HEK293 (cell line): ENCODE data around the gene SBNO2.

Source experiments
- CTCF ChIA-PET: fragments of 350-600 bp; formaldehyde crosslinking; extraction: SDS; loops from one replicate; lab custom pipeline; 2021; ENCODE audit warnings: antibody characterized with exemption; lab: Yijun Ruan, JAX
- POLR2A ChIA-PET: fragments of 300-600 bp; formaldehyde crosslinking; extraction: SDS; loops from one replicate; lab custom pipeline; 2020; ENCODE audit warnings: antibody characterized with exemption, inconsistent platforms; lab: Yijun Ruan, JAX
- H3K27ac ChIP-seq: fragments of 200-500 bp; sonication (Bioruptor generic); 2 replicates; pipeline ENCODE4 v1.5.1; 2014; ENCODE audit warnings: low read depth, low read length, control low read depth, inconsistent platforms; ENCODE audit errors: extremely low read depth
- H3K36me3 ChIP-seq, 2 experiments: fragments of 200-500 bp in 1 of 2; sonication (Bioruptor generic) in 1 of 2; 1 replicate in 1 of 2; 2 replicates in 1 of 2; pipeline ENCODE4 v1.5.1; 2014 to 2017; ENCODE audit warnings: inconsistent platforms in 2 of 2, low read length in 2 of 2; ENCODE audit not compliant: control insufficient read depth in 2 of 2, insufficient read depth in 1 of 2
- H3K4me1 ChIP-seq: fragments of 200-500 bp; sonication (Bioruptor generic); 2 replicates; pipeline ENCODE4 v1.5.1; 2014; ENCODE audit warnings: mild to moderate bottlenecking, low read length, inconsistent platforms; ENCODE audit not compliant: control insufficient read depth, insufficient read depth
- H3K4me3 ChIP-seq: 2 replicates; pipeline ENCODE4 v1.5.1; 2011; ENCODE audit warnings: low read depth, mild to moderate bottlenecking, control low read depth, low read length, moderate library complexity
- H3K9me3 ChIP-seq: fragments of 200-500 bp; sonication (Bioruptor generic); 2 replicates; pipeline ENCODE4 v1.5.1; 2014; ENCODE audit warnings: low read depth, low read length, inconsistent platforms; ENCODE audit not compliant: control insufficient read depth, insufficient read depth
- KLF9 ChIP-seq: fragments of 450-650 bp; formaldehyde crosslinking; IDR thresholded peaks from 2 replicates; pipeline ENCODE4 v1.5.1; 2016; ENCODE audit warnings: missing biosample characterization, missing genetic modification characterization, low read depth
- SCRT1 ChIP-seq: fragments of 450-650 bp; formaldehyde crosslinking; IDR thresholded peaks from 2 replicates; pipeline ENCODE4 v1.5.1; 2016; ENCODE audit warnings: missing biosample characterization, missing genetic modification characterization, borderline replicate concordance
- SCRT2 ChIP-seq: fragments of 450-650 bp; formaldehyde crosslinking; IDR thresholded peaks from 2 replicates; pipeline ENCODE4 v1.5.1; 2016; ENCODE audit warnings: missing biosample characterization, missing genetic modification characterization
- TRIM28 ChIP-seq: IDR thresholded peaks from 2 replicates; pipeline ENCODE4 v1.6.1; 2011; ENCODE audit warnings: low read length, control low read depth, borderline replicate concordance
- WT1 ChIP-seq: fragments of 450-650 bp; formaldehyde crosslinking; IDR thresholded peaks from 2 replicates; pipeline ENCODE4 v1.5.1; 2016; ENCODE audit warnings: missing biosample characterization, missing genetic modification characterization
- YY1 ChIP-seq: fragments of 450-650 bp; formaldehyde crosslinking; IDR thresholded peaks from 2 replicates; pipeline ENCODE4 v1.5.1; 2018; ENCODE audit warnings: missing biosample characterization, missing genetic modification characterization
- ZBTB49 ChIP-seq: fragments of 450-650 bp; formaldehyde crosslinking; IDR thresholded peaks from 2 replicates; pipeline ENCODE4 v1.5.1; 2016; ENCODE audit warnings: missing biosample characterization, missing genetic modification characterization, low read depth
- ZBTB7A ChIP-seq: fragments of 450-650 bp; formaldehyde crosslinking; IDR thresholded peaks from 2 replicates; pipeline ENCODE4 v1.5.1; 2016; ENCODE audit warnings: low read depth, missing biosample characterization, missing genetic modification characterization
- ZEB2 ChIP-seq: fragments of 450-650 bp; formaldehyde crosslinking; IDR thresholded peaks from 2 replicates; pipeline ENCODE4 v1.5.1; 2016; ENCODE audit warnings: missing biosample characterization, missing genetic modification characterization
- ZNF19 ChIP-seq: fragments of 450-650 bp; formaldehyde crosslinking; IDR thresholded peaks from 2 replicates; pipeline ENCODE4; 2016; ENCODE audit warnings: missing biosample characterization, missing genetic modification characterization, low read depth
- ZNF221 ChIP-seq: fragments of 450-650 bp; formaldehyde crosslinking; IDR thresholded peaks from 2 replicates; pipeline ENCODE4 v1.5.1; 2017; ENCODE audit warnings: missing biosample characterization, missing genetic modification characterization, borderline replicate concordance
- ZNF266 ChIP-seq: fragments of 450-650 bp; formaldehyde crosslinking; IDR thresholded peaks from 2 replicates; pipeline ENCODE4 v1.5.1; 2016; ENCODE audit warnings: missing biosample characterization, missing genetic modification characterization, low read depth
- ZNF48 ChIP-seq: fragments of 450-650 bp; formaldehyde crosslinking; IDR thresholded peaks from 2 replicates; pipeline ENCODE4 v1.5.1; 2016; ENCODE audit warnings: missing biosample characterization, missing genetic modification characterization
- ZNF501 ChIP-seq: fragments of 450-650 bp; formaldehyde crosslinking; IDR thresholded peaks from 2 replicates; pipeline ENCODE4 v1.5.1; 2016; ENCODE audit warnings: missing biosample characterization, missing genetic modification characterization
- ZNF548 ChIP-seq: fragments of 450-650 bp; formaldehyde crosslinking; IDR thresholded peaks from 2 replicates; pipeline ENCODE4 v1.5.1; 2016; ENCODE audit warnings: missing biosample characterization, missing genetic modification characterization
- ZNF600 ChIP-seq: fragments of 450-650 bp; formaldehyde crosslinking; IDR thresholded peaks from 2 replicates; pipeline ENCODE4 v1.5.1; 2016; ENCODE audit warnings: missing biosample characterization, missing genetic modification characterization
- ZNF623 ChIP-seq: fragments of 450-650 bp; formaldehyde crosslinking; IDR thresholded peaks from 2 replicates; pipeline ENCODE4 v1.5.1; 2016; ENCODE audit warnings: missing biosample characterization, missing genetic modification characterization
- ZNF664 ChIP-seq: fragments of 450-650 bp; formaldehyde crosslinking; IDR thresholded peaks from 2 replicates; pipeline ENCODE4 v1.5.1; 2016; ENCODE audit warnings: missing biosample characterization, missing genetic modification characterization
- TF ChIP-seq, protein P1 (sequence below): fragments of 450-650 bp; formaldehyde crosslinking; IDR thresholded peaks from 2 replicates; pipeline ENCODE4 v1.5.1; 2016; ENCODE audit warnings: missing biosample characterization, missing genetic modification characterization
- TF ChIP-seq, protein P2 (sequence below): fragments of 450-650 bp; formaldehyde crosslinking; IDR thresholded peaks from 2 replicates; pipeline ENCODE4 v1.5.1; 2016; ENCODE audit warnings: missing biosample characterization, missing genetic modification characterization
- TF ChIP-seq, protein P3 (sequence below): fragments of 450-650 bp; formaldehyde crosslinking; IDR thresholded peaks from 2 replicates; pipeline ENCODE4 v1.5.1; 2016; ENCODE audit warnings: missing biosample characterization, missing genetic modification characterization

Gene SBNO2

GRCh38 chr19:1082928-1083816 lies 90.9 kb downstream of the SBNO2 start:
- POLR2A ChIA-PET = interaction anchor here (0.9 to 2.9 kb wide), 7 partner anchors 11 to 186 kb away, joined by 3 to 16 read pairs (median 4); partner anchors contain the start of genes ARHGAP45, CIRBP and GPX4

GRCh38 chr19:1082165-1082927 lies 91.7 kb downstream of the SBNO2 start:
- H3K4me3 ChIP-seq = no peak overlapping the region
- peaks cover 0 to 10% of the 10 kb centered on the region in 2 experiments; a peak in 1 of 3 replicates for H3K36me3 ChIP-seq
- POLR2A ChIA-PET = interaction anchor here (0.9 to 2.9 kb wide), 6 partner anchors 12 to 187 kb away, joined by 3 to 16 read pairs (median 4); partner anchors contain the start of genes CIRBP and GPX4
- H3K4me1 ChIP-seq = no peaks in the 10 kb centered on the region
- CTCF ChIA-PET = interaction anchor here (0.5 to 0.6 kb wide), 3 partner anchors 18 to 291 kb away, joined by 3 to 5 read pairs (median 4); no protein-coding TSS in a partner anchor
- H3K9me3 ChIP-seq = no peaks in the 10 kb centered on the region
- H3K27ac ChIP-seq = no peak overlapping the region
- no peak for TF ChIP-seq SCRT2 (tag by site-specific recombination)
- TF ChIP-seq WT1 (tag by site-specific recombination) = peak; percentile 70
- TF ChIP-seq ZEB2 (tag by site-specific recombination) = 0 out of 2 replicates have a peak, but pooled peaks have one; percentile 35
- TF ChIP-seq, protein P1, sequence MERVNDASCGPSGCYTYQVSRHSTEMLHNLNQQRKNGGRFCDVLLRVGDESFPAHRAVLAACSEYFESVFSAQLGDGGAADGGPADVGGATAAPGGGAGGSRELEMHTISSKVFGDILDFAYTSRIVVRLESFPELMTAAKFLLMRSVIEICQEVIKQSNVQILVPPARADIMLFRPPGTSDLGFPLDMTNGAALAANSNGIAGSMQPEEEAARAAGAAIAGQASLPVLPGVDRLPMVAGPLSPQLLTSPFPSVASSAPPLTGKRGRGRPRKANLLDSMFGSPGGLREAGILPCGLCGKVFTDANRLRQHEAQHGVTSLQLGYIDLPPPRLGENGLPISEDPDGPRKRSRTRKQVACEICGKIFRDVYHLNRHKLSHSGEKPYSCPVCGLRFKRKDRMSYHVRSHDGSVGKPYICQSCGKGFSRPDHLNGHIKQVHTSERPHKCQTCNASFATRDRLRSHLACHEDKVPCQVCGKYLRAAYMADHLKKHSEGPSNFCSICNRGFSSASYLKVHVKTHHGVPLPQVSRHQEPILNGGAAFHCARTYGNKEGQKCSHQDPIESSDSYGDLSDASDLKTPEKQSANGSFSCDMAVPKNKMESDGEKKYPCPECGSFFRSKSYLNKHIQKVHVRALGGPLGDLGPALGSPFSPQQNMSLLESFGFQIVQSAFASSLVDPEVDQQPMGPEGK (tag by site-specific recombination) = peak; percentile 84
- no peak for TF ChIP-seq ZNF19 (tag by site-specific recombination)
- TF ChIP-seq ZBTB49 = no peak
- peak; percentile 72 for TF ChIP-seq ZBTB7A
- no peak; the same call in 1 of the 2 replicates for TF ChIP-seq ZNF501 (tag by site-specific recombination)
- no peak for TF ChIP-seq SCRT1 (tag by site-specific recombination)
- TF ChIP-seq ZNF48 = no peak
- TF ChIP-seq ZNF221 = no peak
- 0 out of 2 replicates have a peak, but pooled peaks have one; percentile 13 for TF ChIP-seq ZNF600
- TF ChIP-seq YY1 (tag by site-specific recombination) = no peak
- TF ChIP-seq KLF9 (tag by site-specific recombination) = peak; percentile 99
- no peak for TF ChIP-seq ZNF266
- TF ChIP-seq, protein P2, sequence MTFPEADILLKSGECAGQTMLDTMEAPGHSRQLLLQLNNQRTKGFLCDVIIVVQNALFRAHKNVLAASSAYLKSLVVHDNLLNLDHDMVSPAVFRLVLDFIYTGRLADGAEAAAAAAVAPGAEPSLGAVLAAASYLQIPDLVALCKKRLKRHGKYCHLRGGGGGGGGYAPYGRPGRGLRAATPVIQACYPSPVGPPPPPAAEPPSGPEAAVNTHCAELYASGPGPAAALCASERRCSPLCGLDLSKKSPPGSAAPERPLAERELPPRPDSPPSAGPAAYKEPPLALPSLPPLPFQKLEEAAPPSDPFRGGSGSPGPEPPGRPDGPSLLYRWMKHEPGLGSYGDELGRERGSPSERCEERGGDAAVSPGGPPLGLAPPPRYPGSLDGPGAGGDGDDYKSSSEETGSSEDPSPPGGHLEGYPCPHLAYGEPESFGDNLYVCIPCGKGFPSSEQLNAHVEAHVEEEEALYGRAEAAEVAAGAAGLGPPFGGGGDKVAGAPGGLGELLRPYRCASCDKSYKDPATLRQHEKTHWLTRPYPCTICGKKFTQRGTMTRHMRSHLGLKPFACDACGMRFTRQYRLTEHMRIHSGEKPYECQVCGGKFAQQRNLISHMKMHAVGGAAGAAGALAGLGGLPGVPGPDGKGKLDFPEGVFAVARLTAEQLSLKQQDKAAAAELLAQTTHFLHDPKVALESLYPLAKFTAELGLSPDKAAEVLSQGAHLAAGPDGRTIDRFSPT (tag by site-specific recombination) = no peak
- TF ChIP-seq TRIM28 = no peak
- TF ChIP-seq ZNF664 (tag by site-specific recombination) = no peak
- TF ChIP-seq ZNF548 = no peak

More at GRCh38 chr19:1082928-1083816, 90.9 kb downstream of the SBNO2 start:
- Histone ChIP-seq H3K27ac (no peak overlapping the region), H3K36me3 (peaks cover 0 to 18% of the 10 kb centered on the region in 2 experiments; a peak in 1 of 3 replicates), H3K9me3 (no peaks in the 10 kb centered on the region), H3K4me3 (no peak overlapping the region), H3K4me1 (no peaks in the 10 kb centered on the region)
- CTCF ChIA-PET = interaction anchor here (0.5 to 0.6 kb wide), 2 partner anchors 156 to 292 kb away, joined by 3 to 4 read pairs; no protein-coding TSS in a partner anchor
- TF ChIP-seq, protein P3, sequence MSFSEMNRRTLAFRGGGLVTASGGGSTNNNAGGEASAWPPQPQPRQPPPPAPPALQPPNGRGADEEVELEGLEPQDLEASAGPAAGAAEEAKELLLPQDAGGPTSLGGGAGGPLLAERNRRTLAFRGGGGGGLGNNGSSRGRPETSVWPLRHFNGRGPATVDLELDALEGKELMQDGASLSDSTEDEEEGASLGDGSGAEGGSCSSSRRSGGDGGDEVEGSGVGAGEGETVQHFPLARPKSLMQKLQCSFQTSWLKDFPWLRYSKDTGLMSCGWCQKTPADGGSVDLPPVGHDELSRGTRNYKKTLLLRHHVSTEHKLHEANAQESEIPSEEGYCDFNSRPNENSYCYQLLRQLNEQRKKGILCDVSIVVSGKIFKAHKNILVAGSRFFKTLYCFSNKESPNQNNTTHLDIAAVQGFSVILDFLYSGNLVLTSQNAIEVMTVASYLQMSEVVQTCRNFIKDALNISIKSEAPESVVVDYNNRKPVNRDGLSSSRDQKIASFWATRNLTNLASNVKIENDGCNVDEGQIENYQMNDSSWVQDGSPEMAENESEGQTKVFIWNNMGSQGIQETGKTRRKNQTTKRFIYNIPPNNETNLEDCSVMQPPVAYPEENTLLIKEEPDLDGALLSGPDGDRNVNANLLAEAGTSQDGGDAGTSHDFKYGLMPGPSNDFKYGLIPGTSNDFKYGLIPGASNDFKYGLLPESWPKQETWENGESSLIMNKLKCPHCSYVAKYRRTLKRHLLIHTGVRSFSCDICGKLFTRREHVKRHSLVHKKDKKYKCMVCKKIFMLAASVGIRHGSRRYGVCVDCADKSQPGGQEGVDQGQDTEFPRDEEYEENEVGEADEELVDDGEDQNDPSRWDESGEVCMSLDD (tag by site-specific recombination) = no peak
- TF ChIP-seq ZNF623 (tag by site-specific recombination) = peak; percentile 76
